ENCODE measurements around the gene TXNRD1.
"Not testable (repeated sequence)": the region's sequence is repeated elsewhere in the genome, so short reads cannot be mapped to it uniquely, and the experiment has no call there.

The TXNRD1 gene

DNA sequence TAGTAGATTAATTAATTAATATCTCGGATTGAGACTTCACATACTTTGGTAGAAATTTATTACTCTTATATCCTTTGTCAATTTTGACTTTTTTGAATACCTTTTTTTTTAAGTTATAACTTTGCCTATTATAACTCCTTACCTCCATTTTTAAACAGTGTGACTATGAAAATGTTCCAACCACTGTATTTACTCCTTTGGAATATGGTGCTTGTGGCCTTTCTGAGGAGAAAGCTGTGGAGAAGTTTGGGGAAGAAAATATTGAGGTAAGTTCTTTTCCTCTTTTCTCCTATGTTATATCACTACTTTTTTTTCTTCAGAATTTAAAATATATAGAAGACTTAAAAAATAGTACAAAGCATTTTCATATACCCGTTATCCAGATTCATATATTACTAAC, 115.8 kb downstream of the TXNRD1 start:
- no peak for DNase-seq

- DNase-seq = not testable (repeated sequence)
Observed at GRCh38 chr12:104332273-104332672, 116.7 kb downstream of the TXNRD1 start.

DNA sequence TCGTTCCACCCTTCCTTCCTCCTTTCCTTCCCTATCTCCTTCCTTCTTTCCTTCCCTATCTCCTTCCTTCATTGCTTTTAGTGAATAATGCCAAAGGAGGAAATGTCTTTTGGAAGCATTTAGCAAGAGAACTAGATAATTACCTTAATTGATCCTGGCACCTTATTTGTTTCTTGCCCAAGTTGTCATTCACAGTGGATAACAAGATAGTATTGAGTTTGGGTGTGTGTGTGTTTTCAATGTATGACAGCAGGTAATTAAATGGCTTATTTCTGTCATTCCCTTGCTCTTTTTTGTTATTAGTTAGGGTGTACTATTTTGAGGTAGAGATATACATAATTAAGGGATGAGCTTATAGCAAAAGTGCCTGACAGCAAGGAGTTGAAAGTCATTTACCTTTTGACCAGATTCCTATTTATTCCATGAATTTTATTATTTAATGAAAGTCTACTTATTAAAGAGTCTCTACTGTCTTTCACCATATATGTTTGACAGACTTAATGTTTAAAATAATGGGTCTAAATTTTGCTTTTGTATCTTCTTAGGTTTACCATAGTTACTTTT, 118.2 kb downstream of the TXNRD1 start:
- DNase-seq = no peak

GRCh38 chr12:104334581-104334980, 119.0 kb downstream of the TXNRD1 start:
- no peak for DNase-seq

GRCh38 chr12:104336115-104336514, 120.5 kb downstream of the TXNRD1 start:
- DNase-seq = no peak

- no peak for DNase-seq
Observed at GRCh38 chr12:104337030-104337558, 121.5 kb downstream of the TXNRD1 start.

GRCh38 chr12:104339663-104340062, 124.1 kb downstream of the TXNRD1 start:
- DNase-seq = no peak

GRCh38 chr12:104340177-104340576, 124.6 kb downstream of the TXNRD1 start:
- DNase-seq = no peak

DNA sequence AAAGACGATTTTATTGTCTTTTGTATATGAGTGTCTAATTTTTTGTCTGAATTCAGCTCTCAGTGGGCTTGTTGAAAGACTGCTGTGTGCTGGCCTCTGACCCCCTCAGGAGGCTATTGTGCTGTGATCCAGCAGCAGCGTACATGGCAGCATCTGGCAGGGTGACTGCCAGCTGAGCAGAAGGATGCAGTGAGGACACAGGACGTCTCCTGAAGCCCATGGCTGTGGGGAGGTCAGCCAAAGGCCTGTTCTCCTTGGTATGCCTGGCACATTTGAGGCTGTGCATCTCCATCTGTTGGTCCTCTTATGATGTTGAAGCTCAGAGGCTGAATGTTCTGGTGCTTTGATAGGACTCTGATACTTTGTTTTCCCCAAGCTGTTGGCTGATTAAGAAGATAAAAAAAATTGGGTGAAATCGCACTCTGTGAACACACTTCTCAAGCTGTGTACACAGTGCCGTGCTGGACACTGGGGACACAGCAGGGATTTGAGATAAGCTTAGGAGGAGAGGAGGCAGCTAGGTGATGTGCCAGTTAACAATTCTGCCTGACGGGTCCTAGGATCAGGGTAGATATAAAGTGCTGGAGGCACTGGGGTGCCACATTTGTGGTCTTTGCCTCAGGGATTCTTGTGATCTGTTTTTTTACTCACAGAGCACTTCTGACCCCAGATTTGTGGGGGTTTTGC, 125.5 kb downstream of the TXNRD1 start:
- DNase-seq = no peak

- DNase-seq = no peak
Observed at GRCh38 chr12:104342147-104342546, 126.6 kb downstream of the TXNRD1 start.

DNA sequence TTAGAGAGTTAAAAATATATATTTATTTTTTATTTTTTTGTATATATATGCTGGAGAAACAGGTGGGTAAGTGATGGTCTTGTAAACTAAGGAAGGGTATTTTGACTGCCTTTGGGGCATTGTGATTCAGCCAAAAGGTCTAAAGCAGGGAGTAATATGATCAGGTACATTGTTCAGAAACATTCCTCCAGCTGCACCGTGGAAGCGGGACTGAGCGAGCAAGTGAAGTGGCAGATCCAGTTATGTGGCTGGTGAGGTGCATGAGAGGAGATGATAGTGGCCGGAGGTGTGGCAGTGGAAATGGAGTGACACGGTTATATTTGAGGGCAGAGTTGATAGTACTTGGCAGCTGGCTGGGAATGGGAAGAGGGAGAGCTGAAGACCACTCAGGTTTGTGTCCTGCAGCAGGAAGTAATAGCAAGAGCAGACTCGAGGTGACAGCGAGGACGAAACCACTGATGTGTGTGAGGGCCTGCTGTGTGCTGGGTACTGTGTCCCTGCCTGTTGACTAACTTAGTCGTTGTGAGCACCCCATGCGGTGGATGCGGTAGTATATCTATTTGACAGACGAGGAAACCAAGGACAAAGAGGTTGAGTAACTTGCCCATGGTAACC, 127.2 kb downstream of the TXNRD1 start:
- no peak for DNase-seq

- DNase-seq = no peak
Observed at GRCh38 chr12:104344682-104345081, 129.1 kb downstream of the TXNRD1 start.

DNA sequence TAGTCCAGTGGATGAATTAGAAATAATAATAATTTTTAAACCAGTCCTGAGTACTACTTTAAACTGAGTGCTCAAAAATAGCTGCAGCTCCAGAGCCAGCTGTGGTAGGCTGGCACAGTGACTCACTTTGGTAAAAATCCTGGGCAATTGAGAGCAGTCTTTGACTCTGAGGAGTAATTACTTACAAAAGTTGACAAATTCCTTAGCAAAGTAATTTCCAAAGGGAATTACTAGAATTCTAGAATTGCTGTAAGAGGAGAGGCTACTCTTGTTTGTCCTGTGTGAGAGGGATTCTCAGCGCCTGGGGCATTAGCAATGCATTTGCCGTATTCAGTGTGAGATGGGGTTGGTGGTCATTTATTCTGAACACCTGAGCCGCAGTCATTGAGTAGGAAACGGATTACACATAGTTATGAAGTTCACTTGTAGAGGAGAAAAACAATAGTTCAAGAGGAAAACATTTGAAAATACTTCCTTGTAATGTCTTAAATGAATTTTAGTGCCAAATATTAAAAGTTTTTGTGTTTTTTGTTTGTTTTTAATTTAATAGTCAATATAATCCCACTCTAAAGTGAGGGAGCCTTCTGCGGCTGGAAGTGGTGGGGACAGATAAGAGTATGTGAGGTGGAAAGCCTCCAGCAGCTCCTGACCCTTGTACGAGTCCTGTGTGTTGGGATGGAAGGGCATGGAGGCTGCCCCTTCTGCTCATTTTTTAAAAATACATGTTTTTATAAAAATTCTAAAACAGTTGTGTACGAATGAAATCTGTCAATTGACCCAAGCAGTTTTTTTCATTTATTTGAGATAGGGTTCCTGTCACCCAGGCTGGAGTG, 129.9 kb downstream of the TXNRD1 start:
- no peak for DNase-seq

- no peak for DNase-seq
Observed at GRCh38 chr12:104347374-104348075, 131.9 kb downstream of the TXNRD1 start.

DNA sequence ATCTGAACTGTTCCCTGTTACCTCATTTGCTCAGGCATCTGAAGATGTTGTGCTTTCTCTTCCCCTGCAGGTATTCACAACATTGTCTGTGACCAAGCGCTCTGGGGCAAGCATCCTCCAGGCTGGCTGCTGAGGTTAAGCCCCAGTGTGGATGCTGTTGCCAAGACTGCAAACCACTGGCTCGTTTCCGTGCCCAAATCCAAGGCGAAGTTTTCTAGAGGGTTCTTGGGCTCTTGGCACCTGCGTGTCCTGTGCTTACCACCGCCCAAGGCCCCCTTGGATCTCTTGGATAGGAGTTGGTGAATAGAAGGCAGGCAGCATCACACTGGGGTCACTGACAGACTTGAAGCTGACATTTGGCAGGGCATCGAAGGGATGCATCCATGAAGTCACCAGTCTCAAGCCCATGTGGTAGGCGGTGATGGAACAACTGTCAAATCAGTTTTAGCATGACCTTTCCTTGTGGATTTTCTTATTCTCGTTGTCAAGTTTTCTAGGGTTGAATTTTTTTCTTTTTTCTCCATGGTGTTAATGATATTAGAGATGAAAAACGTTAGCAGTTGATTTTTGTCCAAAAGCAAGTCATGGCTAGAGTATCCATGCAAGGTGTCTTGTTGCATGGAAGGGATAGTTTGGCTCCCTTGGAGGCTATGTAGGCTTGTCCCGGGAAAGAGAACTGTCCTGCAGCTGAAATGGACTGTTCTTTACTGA, 132.9 kb downstream of the TXNRD1 start:
- no peak for DNase-seq

GRCh38 chr12:104348994-104349494, 133.5 kb downstream of the TXNRD1 start:
- no peak for DNase-seq

DNA sequence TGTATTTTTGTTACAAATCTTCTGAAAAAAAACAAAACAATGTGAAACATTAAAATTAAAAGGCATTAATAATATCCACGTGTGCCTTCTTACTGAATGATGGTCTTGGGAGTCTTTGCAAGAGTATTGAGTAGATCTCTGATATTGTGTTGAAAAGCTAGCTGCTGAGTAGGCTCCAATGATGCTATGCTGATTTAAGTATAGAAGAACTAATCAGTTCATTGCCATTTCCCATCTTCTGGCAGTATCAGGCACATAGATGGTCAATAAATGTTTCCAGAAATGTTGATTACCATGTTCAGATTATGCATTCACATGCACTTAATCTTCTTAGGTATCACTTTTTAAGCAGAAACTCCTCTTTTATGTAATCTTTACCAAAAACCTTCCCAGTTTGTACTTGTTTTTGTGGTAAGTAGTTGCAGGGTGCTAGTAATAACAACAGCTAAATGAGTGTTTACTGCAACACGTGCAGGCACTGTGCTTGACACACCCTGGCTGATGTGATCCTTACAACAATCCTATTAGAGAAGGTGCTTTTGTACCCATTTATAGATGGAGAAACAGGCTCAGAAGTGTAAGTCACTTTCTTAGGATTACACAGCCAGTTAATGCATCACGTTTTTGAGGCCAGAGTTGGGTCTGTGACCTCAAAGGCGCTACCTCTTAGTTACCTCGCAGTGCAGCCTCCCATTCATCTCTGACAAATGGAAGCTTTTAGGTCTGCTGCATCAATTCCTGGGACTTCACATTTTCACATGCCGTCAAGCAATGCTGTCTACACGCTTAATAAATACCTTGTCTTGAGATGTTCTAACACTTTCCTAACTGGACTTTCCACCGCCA, 134.9 kb downstream of the TXNRD1 start:
- DNase-seq = no peak

DNA sequence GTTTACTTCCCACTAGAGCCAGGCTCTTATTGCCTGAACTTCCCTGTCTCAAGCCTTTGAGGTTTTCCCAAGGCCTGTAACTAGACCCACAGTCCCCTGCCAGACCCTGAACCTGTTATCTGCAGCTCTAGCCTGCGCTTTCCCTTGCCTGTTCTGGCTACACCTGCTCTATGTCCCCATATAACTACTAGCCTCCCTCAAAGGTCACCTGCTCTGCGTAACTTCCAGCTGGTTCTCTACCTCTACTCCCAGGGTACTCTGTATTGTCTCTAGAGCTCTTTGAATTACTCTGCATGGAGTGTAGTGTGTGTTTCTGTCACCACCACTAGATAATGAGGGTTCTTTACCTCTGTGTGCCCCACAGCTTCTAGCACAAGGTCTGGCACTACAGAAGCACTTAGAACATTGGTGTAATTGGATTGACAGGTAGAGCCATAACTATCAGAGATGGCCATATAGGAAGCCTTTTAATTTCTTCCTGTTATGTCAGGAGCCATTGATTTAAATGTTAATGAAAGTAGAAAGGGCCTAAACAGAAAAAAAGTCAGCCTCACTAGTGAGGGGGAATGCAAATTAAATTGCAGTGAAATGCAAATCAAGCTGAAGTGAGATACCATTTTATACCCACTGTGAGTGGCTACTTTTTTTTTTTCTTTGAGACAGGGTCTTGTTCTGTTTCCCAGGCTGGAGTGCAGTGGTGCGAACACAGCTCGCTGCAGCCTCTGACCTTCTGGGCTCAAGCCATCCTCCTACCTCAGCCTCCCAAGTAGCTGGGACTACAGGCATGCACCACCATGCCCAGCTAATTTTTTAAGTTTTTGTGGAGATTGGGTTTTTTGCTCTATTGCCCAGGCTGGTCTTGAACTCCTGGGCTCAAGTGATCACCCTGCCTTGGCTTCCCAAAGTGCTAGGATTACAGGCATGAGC, 135.7 kb downstream of the TXNRD1 start:
- DNase-seq = no peak

DNA sequence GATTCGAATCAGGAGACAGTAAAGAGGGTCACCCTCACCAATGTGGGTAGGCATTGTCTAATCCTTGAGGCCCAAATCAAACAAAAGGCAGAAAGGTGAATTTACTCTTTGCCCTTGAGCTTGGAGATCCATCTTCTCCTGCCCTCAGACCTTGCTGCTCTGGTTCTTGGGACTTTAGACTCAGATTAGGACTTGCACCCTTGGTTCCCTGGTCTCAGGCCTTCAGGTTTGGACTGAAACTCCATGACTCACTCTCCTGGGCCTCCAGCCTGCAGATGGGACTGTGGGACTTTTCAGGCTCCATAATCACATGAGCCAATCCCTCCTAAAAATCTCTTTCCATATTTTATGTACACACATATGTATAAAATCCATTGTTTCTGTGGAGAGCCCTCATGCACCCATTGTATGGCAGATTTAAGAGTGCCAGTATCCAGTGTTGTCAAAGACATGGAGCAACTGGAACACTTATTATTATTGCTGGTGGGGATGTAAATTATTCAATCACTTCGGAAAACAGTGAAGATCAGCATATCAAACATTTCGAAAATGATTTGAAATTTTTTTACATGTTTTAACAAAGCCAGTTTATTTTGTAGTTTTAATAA, 136.6 kb downstream of the TXNRD1 start:
- DNase-seq = no peak
